Esophagus muscularis mucosa (tissue), 4 donors: ENCODE results near the gene HEPHL1. TPM values are rescaled to one million over a fixed set of nuclear protein-coding genes. Genes with fewer than 3 reads are reported as not detected.

Experiments used
- DNase-seq: peaks from one replicate; pipeline ENCODE4 v3.0.0-alpha.2; 2017; ENCODE audit errors: extremely low spot score
- H3K27ac ChIP-seq, 4 donors: fragments of 200-600 bp; sonication (generic); replicated peaks in 1 of 4; 1 replicate in 3 of 4; 2 replicates in 1 of 4; pipeline ENCODE4 v1.5.1; 2016 to 2019; ENCODE audit warnings: mild to moderate bottlenecking in 1 of 4
- H3K27me3 ChIP-seq, 4 donors: fragments of 200-600 bp; sonication (generic); one replicate each; pipeline versions ENCODE4 v1.5.1 to v1.6.0; 2016 to 2019
- H3K36me3 ChIP-seq, 4 donors: fragments of 200-600 bp; sonication (generic); one replicate each; pipeline ENCODE4 v1.5.1; 2016 to 2019
- H3K4me1 ChIP-seq, 4 donors: fragments of 200-600 bp; sonication (generic); one replicate each; pipeline ENCODE4 v1.5.1; 2016 to 2019
- H3K4me3 ChIP-seq, 4 donors: fragments of 200-600 bp; sonication (generic); 1 replicate in 2 of 4; 2 replicates in 2 of 4; pipeline ENCODE4 v1.5.1; 2016 to 2019; ENCODE audit warnings: mild to moderate bottlenecking in 4 of 4, moderate library complexity in 1 of 4
- H3K9me3 ChIP-seq, 4 donors: fragments of 200-600 bp; sonication (generic); 1 replicate in 3 of 4; 2 replicates in 1 of 4; pipeline ENCODE4 v1.5.1; 2016 to 2019
- CTCF ChIP-seq, 3 experiments: fragments of 200-600 bp in 2 of 3; fragments of 450-650 bp in 1 of 3; sonication (generic) in 2 of 3; IDR thresholded peaks; one replicate each; pipeline ENCODE4 v1.5.1; 2017 to 2019; ENCODE audit warnings: antibody characterized with exemption in 3 of 3, mild to moderate bottlenecking in 2 of 3, moderate library complexity in 1 of 3
- EP300 ChIP-seq: sonication (generic); formaldehyde crosslinking; IDR thresholded peaks from one replicate; pipeline ENCODE4 v1.6.1; 2017; ENCODE audit warnings: antibody characterized with exemption
- POLR2A ChIP-seq: fragments of 450-650 bp; IDR thresholded peaks from one replicate; pipeline ENCODE4 v1.6.1; 2017; ENCODE audit warnings: antibody characterized with exemption, moderate library complexity, mild to moderate bottlenecking, low read depth
- POLR2AphosphoS5 ChIP-seq, 2 donors: sonication (generic); formaldehyde crosslinking; IDR thresholded peaks; one replicate each; pipeline ENCODE4 v1.6.1; 2017; ENCODE audit warnings: antibody characterized with exemption in 2 of 2
- WGBS: methylation state at CpG from one replicate; pipeline ENCODE4 v1.1.5; 2018; 5-methylcytosine and 5-hydroxymethylcytosine counted together
- intact Hi-C: fragments of 100-400 bp; cut with DNase I; formaldehyde crosslinking; loops from one replicate; pipeline ENCODE4 v1.15.1; 2023
- total RNA-seq, 4 donors: library from RNA; depleted of rRNA; stranded (reverse); fragments of >200 nt; gene quantifications; one replicate each; pipeline versions ENCODE4 v1.1.0 to v1.2.1, GENCODE V29; 2016

Gene HEPHL1
- total RNA-seq, 4 donors from 2014 or later, result 0.42 TPM; not detected in 3

GRCh38 chr11:94142308-94143281 lies 121.4 kb downstream of the HEPHL1 start:
- Histone ChIP-seq H3K27me3 (no peaks in the 10 kb centered on the region), H3K9me3 (no peaks in the 10 kb centered on the region), H3K27ac (no peak overlapping the region), H3K4me3 (no peak overlapping the region), H3K4me1 (peaks cover 29 to 54% (median 34%) of the 10 kb centered on the region in 4 donors), H3K36me3 (no peaks in the 10 kb centered on the region)
- TF ChIP-seq CTCF (IDR thresholded peaks at IDR 0.05), result no peak
- no peak for TF ChIP-seq POLR2AphosphoS5 (IDR thresholded peaks at IDR 0.05)
- no peak for TF ChIP-seq POLR2A
- no peak for TF ChIP-seq EP300
- no peak for DNase-seq
- intact Hi-C loops, result no loop called here
- 88% methylated on average over 7 of the region's 7 CpGs for WGBS

- H3K36me3 ChIP-seq, result no peaks in the 10 kb centered on the region
- no peak overlapping the region for H3K27ac ChIP-seq
- peaks cover 31 to 63% (median 41%) of the 10 kb centered on the region in 4 donors for H3K4me1 ChIP-seq
- intact Hi-C loops, result no loop called here
- H3K27me3 ChIP-seq, result no peaks in the 10 kb centered on the region
- H3K4me3 ChIP-seq, result no peak overlapping the region
- no peak for TF ChIP-seq EP300
- TF ChIP-seq POLR2A, result no peak
- TF ChIP-seq POLR2AphosphoS5 (IDR thresholded peaks at IDR 0.05), result no peak
- TF ChIP-seq CTCF (IDR thresholded peaks at IDR 0.05), result no peak
- 87% methylated on average over 2 of the region's 3 CpGs for WGBS
- no peak for DNase-seq
- no peaks in the 10 kb centered on the region for H3K9me3 ChIP-seq
These were observed 123.1 kb downstream of the HEPHL1 start for GRCh38 chr11:94144216-94144615.

- DNase-seq, result no peak
- TF ChIP-seq EP300 (no peak), POLR2AphosphoS5 (IDR thresholded peaks at IDR 0.05) (no peak), POLR2A (no peak), CTCF (IDR thresholded peaks at IDR 0.05) (no peak)
- intact Hi-C loops, result no loop called here
- no peaks in the 10 kb centered on the region for H3K9me3 ChIP-seq
- peaks cover 30 to 64% (median 46%) of the 10 kb centered on the region in 4 donors for H3K4me1 ChIP-seq
- WGBS, result 91% methylated on average over 1 of the region's 1 CpG
- H3K4me3 ChIP-seq, result no peak overlapping the region
- H3K27ac ChIP-seq, result no peak overlapping the region
- H3K27me3 ChIP-seq, result no peaks in the 10 kb centered on the region
- no peaks in the 10 kb centered on the region for H3K36me3 ChIP-seq
These were observed 123.5 kb downstream of the HEPHL1 start for GRCh38 chr11:94144664-94145063.

- 71% methylated on average over 2 of the region's 2 CpGs for WGBS
- intact Hi-C loops, result no loop called here
- Histone ChIP-seq H3K9me3 (no peaks in the 10 kb centered on the region), H3K4me1 (peaks cover 32 to 67% (median 53%) of the 10 kb centered on the region in 4 donors), H3K4me3 (no peak overlapping the region), H3K27me3 (no peaks in the 10 kb centered on the region), H3K27ac (no peak overlapping the region), H3K36me3 (no peaks in the 10 kb centered on the region)
- no peak for TF ChIP-seq POLR2A
- TF ChIP-seq EP300, result no peak
- no peak for TF ChIP-seq CTCF (IDR thresholded peaks at IDR 0.05)
- no peak for TF ChIP-seq POLR2AphosphoS5 (IDR thresholded peaks at IDR 0.05)
- DNase-seq, result no peak
These were observed 124.3 kb downstream of the HEPHL1 start for GRCh38 chr11:94145431-94145830.
